Amniotic epithelial cell (primary cell): ENCODE measurements around the gene NYAP1.
A peak's percentile ranks its signal among the peaks of the same experiment; 100 is the strongest.
"Not testable (repeated sequence)": the region's sequence is repeated elsewhere in the genome, so short reads cannot be mapped to it uniquely, and the experiment has no call there.

Experiments used
- DNase-seq: peaks from one replicate; pipeline ENCODE4 v3.0.0-alpha.2; 2010; ENCODE audit warnings: low read depth

The NYAP1 gene

GRCh38 chr7:100483090-100483721 lies 521 bp upstream of the NYAP1 start:
- peak; percentile 38 for DNase-seq

GRCh38 chr7:100484673-100485045 lies 932 bp downstream of the NYAP1 start:
- DNase-seq, result no peak

GRCh38 chr7:100485471-100485876 lies 1.7 kb downstream of the NYAP1 start:
- DNase-seq, result peak; percentile 44

DNA sequence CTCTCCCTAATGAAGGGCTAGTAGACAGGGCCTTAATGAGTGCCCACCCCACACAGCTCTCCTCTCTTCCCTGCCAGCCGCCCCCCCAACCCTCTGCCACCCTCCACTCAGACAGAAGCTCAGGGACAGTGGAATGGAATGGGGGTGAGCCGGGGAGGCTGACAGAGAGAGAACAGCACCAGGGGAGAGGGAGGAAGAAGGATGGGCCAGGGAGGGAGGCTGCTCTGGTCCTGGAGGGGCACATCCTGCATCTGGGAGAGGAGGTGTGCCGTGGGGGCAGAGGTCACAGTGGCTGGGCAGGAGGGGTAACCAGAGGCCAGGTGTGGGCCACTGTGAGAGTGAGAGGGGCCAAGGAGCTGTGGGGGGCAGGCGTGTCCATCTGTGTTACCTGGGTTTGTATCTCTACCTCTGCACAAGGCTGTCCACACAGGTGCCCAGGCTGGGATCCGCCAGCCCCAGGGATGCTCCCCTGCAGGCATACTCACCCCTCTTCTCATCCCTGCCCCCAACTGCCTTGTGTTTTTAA lies 2.4 kb downstream of the NYAP1 start:
- DNase-seq, result no peak

- DNase-seq, result peak; percentile 47
These were observed 3.2 kb downstream of the NYAP1 start for GRCh38 chr7:100486753-100487446.

DNA sequence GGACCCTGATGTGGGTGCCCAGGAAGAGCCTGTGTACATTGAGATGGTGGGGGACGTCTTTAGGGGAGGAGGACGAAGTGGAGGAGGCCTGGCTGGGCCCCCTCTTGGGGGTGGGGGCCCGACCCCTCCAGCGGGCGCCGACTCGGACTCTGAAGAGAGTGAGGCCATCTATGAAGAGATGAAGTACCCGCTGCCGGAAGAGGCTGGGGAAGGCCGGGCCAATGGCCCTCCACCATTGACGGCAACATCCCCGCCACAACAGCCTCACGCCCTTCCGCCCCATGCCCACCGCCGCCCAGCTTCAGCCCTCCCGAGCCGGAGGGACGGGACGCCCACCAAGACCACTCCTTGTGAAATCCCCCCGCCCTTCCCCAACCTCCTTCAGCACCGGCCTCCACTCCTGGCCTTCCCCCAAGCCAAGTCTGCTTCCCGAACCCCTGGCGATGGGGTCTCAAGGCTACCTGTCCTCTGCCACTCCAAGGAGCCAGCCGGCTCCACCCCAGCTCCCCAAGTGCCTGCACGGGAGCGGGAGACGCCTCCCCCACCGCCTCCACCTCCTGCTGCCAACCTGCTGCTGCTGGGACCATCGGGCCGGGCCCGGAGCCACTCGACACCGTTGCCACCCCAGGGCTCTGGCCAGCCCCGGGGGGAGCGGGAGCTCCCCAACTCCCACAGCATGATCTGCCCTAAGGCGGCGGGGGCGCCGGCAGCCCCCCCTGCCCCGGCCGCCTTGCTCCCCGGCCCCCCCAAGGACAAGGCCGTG lies 4.8 kb downstream of the NYAP1 start:
- no peak for DNase-seq

DNA sequence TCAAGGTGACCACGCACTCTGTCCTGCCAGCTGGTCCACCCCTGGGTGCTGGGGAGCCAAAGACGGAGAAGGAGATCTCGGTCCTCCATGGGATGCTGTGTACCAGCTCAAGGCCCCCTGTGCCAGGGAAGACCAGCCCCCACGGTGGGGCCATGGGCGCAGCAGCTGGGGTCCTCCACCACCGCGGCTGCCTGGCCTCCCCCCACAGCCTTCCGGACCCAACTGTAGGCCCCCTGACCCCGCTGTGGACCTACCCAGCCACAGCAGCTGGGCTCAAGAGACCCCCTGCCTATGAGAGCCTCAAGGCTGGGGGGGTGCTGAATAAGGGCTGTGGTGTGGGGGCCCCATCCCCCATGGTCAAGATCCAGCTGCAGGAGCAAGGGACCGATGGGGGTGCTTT lies 5.4 kb downstream of the NYAP1 start:
- no peak for DNase-seq

DNA sequence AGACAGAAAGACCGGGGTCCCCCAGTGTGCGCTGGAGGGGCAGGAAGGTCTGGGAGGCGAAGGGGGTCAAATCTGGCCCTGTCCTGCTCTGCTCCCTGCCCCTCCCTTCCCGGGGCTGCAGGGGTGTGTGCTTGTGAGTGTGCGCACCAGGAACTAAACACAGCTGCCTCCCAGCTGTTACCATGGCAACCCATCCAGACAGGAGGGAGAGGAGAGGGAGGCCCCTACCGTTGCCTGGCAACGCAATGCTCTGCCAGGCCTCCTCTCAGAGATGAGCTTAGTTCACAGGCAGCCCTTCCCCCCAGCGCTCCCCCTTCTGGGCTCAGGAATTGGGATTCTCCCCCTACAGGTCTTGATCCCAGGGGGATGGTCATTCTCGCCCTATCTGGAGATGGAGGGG lies 6.1 kb downstream of the NYAP1 start:
- DNase-seq, result peak; percentile 96

GRCh38 chr7:100490483-100491191 lies 6.9 kb downstream of the NYAP1 start:
- no peak for DNase-seq

DNA sequence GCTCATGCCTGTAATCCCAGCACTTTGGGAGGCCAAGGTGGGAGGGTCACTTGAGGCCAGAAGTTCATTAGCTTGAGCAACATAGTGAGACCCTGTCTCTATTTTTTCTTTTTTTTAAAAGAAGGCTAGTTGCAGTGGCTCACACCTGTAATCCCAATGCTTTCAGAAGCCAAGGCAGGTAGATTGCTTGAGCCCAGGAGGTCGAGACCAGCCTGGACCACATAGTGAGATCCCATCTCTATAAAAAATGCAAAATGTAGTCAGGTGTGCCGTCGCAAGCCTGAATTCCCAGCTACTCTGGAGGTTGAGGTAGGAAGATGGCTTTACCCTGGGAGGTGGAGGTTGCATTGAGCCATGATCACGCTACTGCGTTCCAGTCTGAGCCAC lies 7.5 kb downstream of the NYAP1 start:
- no peak for DNase-seq

GRCh38 chr7:100492738-100493475 lies 9.2 kb downstream of the NYAP1 start:
- no peak for DNase-seq

DNA sequence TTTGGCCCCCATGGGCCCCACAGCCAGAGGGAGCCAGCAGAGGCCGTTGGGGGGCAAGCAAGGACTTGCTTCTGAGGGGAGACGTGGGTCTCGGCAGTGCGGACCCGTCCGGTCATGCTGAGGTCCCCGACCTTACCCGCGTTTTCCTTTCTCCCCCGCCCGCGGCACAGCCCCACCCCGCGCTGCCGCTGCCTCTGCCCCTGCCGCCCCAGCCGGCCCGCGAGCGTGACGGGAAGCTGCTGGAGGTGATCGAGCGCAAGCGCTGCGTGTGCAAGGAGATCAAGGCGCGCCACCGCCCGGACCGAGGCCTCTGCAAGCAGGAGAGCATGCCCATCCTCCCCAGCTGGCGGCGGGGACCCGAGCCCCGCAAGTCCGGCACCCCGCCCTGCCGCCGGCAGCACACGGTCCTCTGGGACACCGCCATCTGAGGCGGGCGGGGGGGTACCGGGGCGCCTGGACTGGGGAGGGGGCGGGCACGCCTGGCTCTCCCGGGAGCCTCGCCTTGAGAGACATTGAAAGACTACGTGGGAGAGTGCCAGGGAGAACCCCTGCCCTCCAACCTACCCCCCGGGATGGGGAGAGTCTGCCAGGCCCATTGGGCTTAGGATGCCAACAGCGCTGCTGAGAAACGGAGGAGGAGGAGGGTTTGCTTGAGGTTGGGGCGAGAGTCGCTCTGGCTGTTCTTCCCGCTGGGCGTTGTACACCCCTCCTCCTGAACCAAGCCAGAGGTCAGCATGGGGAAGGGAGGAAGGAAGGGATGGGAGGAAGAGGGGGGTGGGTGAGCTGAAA lies 9.9 kb downstream of the NYAP1 start:
- DNase-seq, result peak; percentile 41

DNA sequence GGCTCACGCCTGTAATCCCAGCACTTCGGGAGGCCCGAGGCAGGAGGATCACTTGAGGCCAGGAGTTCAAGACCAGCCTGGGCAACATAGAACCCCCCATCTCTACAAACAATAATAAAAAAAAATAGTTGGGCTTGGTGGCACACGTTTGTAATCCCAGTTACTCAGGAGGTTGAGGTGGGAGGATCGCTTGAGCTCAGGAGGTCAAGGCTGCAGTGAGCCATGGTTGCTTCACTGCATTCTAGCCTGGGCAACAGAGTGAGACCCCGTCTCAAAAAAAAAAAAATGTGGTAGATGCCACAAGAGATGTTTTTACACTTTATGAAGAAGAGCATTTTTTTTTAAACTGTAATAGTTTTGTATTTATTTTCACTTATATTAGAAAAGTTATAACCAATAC lies 12.8 kb downstream of the NYAP1 start:
- no peak for DNase-seq

GRCh38 chr7:100500743-100501142 lies 17.0 kb downstream of the NYAP1 start:
- not testable (repeated sequence) for DNase-seq

DNA sequence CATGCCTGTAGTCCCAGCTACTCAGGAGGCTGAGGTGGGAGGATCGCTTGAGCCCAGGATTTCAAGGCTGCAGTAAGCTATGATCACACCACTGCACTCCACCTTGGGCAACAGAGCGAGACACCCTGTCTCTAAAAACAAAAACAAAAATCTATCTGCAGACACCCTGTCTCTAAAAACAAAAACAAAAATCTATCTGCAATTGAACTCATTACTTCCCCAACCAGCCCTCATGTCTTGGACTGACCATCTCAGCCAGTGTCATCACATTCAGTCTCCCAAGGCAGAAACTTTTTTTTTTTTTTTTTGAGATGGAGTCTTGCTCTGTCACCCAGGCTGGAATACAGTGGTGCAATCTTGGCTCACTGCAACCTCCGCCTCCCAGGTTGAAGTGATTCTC lies 20.3 kb downstream of the NYAP1 start:
- peak; percentile 45 for DNase-seq

- DNase-seq, result no peak
These were observed 21.3 kb downstream of the NYAP1 start for GRCh38 chr7:100504887-100505611.

- peak; percentile 27 for DNase-seq
These were observed 22.7 kb downstream of the NYAP1 start for GRCh38 chr7:100506356-100506923.

- DNase-seq, result peak; percentile 91
These were observed 25.5 kb downstream of the NYAP1 start for GRCh38 chr7:100509231-100509630.

DNA sequence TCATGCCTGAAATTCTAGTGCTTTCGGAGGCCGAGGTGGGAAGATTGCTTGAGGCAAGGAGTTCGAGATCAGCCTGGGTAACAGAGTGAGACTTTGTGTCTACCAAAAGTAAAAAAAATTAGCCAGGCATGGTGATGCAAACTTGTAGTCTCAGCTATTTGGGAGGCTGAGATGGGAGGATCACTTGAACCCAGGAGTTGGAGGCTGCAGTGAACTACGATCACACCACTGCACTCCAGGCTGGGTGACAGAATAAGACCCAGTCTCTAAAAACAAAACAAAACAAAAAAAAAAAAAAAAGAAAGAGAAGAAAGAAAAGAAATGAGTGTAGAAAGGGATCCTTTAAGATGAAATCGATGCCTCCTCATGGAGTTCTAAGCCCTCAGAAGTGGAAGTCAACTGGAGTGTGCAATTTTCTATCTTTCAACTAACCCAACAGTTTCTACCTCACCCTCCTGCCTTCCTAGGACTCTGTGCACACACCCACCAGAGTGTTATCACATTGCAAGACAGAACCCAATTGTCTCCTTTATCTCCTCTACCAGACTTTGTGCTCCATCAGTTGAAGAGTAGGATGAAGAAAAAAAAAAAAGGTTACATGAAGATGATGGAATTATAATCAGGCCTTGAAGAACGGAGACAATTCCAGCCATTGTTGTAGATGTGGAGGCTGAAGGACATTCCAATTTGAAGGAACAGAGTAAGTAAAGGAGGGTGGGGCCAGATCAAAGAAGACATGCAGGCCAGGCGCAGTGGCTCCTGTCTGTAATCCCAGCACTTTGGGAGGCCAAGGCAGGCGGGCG lies 26.9 kb downstream of the NYAP1 start:
- no peak for DNase-seq
